Measurements from ENCODE around the gene DOCK2.

The DOCK2 gene

DNA sequence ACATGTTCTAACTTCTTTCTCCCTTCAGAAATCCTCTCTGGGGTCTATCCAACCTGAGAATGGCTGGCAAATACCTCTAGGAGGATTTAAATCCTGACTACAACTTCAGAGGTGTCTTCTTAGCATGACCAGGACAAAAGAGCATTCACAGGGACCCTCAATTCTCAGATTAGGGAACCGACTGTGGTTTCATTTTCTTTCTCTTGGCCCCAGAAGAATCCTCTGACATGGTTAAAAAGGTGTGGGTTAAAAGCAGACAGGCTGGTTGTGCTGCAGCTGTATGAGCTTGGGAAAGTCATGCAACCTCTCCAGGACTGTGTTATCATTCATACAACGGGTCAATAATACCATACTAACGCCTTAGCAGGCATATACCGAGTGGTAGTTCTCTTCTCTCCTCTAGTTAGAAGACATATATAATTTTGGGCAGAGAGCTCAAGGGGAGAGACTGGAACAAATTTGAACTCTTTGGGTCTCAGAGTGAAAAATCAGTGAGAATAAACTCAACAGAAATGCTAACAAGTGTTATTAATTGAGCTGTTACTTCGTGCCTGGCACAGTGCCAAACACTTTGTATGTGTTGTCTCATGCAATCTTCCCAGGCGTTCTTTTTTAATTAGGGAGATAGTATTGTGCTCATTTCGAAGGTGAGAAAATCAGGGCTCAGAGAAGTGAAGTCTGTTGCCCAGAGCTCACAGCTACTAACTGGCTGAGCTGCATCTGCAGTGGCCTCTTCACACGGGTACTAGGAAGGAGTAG is 308.0 kb downstream of the DOCK2 start:
- peak in 1 of 4 experiments; percentile 28 for DNase-seq

DNA sequence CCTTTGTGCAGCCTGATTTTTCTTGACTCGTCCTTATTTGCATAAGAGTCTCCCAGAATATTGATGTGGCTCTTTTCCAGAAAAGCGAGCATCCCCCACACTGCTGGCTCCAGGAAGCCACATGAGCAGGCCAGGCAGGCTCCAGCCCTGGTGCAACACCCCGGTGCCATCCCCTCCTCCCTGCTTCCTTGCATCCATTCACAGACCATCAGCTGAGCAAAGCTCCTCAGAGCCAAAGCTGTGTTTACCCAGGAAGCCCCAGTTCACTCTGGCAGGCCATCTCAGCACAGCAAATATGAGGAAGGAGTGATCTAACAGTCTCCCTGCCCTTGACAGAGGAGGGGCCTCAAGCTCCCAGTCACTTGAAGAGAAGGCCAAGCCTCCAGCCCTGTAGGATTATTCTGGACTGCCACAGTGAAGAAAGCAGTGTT is 308.8 kb downstream of the DOCK2 start:
- DNase-seq: peak; percentile 30 to 56 (median 46)

DNA sequence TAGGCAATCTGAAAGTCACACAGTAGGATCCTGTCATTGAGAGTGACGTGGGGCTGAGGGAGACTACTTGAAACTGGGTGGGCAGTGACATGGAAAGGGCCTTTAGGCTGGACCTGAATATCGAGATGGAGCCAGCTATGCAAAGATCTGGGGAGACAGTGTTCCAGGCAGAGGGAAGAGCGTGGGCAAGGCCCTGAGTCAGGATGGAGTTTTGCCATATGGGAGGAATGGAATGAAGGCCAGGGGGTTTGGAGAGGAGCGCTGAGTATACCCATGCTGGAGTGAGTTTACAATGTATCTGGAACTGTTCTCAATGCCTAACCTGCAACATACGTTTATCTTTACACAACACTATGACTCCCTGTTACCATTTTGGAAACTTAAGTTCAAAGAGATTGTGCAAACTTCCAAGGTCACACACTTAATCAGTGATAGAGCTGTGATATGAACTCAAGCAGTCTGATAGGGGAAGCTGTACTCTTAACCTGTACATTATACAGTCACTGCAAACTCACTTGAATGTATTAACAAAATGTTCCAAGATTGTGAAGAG is 309.7 kb downstream of the DOCK2 start:
- DNase-seq: no peak

DNA sequence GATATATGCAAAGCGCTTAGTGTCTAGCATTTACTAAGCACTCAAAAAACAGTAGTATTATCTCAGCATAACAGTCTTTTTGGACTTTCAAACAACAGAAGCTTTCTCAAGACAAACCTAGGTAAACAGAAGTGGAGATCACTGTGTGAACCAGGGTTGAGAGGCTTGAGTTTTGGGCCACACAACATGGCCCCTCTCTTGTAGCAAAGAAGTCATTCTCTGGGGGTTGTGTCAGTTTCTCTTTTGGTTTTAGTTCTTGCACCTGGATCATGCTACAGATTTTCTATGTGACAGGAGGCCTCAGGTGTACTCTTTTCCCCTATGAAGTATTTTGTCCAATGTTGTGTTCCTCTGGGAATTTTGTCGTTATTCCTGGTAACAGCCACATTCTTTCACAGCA is 313.3 kb downstream of the DOCK2 start:
- no peak for DNase-seq

DNA sequence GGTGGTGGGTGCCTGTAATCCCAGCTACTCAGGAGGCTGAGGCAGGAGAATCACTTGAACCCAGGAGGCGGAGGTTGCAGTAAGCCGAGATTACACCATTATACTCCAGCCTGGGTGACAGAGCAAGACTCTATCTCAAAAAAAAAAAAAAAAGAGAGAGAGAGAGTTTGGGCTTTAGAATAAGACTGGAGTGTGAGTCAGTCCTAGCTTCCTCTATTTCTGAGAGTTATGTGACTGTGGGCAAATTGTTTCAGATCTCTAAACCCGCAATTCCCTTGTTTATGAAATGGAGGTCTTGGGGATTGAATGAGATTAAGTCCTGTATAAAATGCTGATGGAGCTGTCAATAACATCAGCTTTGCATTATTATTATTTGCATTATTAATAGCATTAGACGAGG is 316.1 kb downstream of the DOCK2 start:
- peak; percentile 39 to 81 (median 60) for DNase-seq

DNA sequence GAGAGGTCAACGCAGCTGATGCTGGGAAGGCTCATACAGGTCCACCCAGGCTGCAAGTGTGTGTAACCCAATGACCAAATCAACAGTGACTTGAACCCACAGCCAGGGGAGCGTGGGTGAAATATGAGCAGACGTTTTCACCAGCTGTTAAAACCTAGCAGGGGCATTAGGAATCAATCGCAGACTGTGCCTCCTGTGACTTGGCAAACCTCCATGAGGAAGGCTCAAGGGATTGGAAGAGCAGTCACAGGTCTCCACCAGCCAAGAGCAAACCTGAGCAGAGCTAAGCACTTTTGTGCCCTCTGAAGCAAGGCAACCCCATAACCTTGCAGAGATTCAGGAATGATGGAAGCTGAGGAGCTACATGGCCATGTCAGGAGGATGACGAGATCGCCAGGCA is 317.7 kb downstream of the DOCK2 start:
- DNase-seq: no peak

DNA sequence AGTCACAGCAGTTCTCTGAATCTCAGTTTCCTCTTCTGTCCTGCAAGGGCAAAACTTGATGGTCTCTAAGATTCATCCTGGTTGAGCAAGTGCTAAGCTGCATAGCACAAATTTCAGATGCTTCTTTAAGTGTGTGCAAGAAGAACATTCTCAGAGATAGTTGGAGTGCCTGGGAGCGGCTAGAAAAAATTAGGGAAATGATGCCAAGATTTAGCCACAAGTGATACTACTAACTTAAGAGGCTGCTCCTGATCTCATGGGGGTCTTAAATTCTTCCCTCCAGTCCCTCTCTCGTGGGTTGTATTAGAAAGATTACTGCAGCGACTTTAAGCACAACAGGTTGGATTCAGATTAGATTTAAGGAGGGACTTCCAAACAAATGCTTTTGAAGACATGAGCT is 319.1 kb downstream of the DOCK2 start:
- DNase-seq: no peak

DNA sequence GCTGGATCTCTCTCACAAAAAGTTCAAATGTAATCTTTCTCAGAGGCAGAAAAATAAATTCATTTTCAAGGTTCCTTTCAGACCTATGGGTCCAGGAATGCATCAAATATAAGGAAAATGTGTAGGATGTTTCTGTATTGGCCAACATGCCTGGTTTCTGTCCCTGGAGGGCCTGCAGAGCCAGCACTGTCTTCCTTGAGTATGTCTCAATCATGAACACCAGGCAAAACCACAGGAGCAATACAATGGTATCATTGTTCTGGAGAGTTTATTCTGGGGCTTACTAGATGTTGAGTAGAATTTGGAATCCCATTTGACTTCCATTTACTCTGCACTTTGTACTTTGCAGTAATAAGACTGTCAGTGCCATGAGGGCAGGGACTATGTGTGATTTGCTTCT is 319.7 kb downstream of the DOCK2 start:
- no peak for DNase-seq

DNA sequence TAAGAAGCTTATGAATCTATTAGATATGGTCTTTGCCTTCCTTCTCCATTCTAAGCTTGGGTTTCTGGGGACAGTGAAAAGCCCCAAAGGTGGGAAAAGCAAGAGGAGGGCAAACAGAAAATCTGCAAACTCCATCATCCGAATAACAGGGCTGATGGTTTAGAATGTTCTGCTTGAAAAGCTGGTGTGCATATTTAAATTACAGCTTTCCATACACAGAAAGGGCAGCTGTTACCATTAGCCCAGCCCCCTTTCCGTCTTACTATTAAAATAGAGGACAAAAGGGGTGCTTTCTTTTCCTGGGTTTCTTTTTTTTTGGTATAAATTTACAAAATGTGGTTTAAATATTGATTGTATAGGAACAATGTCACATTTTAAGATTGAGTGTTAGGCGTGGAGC is 321.2 kb downstream of the DOCK2 start:
- no peak for DNase-seq

DNA sequence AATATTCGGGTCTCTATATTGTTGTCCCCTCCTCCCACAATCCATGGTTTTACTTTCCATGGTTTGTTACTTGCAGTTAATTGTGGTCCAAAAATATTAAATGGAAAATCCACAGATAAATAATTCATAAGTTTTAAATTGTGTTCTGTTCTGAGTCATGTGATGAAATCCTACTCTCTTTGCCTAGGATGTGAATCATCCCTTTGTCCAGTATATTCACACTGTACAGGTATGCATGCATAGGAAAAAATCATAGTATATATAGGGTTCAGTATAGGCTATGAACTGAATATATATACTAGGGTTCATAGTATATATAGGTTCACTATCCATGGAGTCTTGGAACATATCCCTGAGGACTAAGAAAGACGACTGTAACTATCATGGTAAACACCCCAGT is 323.6 kb downstream of the DOCK2 start:
- DNase-seq: no peak

DNA sequence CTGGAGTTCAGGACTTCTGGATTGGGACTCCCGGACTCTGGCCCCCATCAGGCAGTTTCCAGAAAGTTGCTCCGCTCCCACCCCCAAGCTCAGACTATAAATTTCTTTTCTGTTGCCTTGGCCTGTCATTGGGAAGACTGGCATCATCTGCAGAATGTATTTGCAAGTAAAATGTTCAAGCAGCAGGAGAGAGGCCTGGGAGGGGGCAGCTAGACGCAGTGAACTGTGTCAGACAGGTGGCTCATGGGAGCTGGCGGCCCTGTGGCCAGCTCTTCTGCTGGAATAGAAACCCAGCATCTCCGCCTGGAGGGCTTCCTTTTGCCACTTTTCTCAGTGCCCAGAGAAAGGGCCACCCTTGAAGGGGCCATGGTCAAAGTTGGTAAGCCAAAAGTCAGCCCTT is 327.2 kb downstream of the DOCK2 start:
- no peak for DNase-seq

DNA sequence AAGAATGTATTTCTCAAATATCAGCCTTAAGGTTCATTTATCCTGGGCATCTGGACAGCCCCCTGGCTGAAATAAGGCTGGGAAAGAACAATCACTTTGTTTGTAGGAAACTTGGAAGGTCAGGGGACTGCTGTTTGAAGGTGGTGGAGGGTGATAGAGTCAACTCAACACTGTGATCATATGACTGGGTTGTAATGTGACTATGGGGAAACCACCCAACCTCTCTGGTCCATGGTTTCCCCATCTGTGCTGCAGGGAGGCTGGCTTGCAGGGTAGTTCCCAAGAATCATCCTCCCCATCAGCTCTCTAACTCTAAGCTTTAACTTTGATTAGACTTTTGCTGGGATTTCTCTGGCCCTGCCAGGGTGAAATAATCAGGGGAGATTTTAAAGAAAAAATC is 333.3 kb downstream of the DOCK2 start:
- DNase-seq: peak in 3 of 4 experiments; percentile 11 to 34 (median 23)

DNA sequence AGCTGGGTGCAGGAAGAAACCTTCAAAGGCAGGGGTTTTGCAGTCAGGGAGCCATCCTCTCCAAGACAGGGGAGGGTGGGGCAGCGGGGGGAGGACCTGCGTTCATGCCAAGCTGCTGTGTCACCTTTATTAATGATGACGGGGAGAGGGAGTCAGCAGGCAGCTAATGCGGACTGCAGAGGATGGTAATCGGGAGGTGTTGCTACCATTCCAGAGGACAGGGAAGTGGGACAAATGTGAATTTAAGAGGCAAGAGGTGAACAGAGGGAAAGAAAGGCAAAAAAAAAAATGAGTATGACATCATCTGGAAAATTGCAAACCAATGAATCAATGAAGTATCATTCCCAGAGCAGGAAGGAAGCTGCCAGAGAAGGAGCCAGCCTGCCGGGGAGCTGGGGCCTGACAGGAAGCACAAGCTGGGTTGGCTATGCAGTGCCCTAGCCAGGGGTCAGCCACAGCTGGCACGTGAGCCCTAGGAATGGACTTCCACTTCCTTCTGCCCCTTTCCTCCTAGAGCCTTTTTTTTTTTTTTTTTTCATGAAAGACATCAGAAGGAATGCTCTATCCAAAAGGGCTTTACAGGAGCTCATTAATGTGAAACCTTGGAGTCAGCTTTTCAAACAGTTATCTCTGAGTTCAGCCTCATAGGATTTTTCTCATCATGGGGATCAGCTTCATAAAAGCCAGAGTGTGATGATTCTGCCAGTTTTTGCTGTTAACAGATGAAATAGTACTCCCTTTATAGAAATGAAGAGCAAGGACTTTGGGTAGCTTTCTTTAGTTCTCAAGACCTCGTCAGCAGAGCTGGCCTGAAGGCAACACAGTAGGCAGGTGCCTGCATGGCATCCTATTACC is 334.1 kb downstream of the DOCK2 start:
- DNase-seq: peak; percentile 66 to 77 (median 72)

DNA sequence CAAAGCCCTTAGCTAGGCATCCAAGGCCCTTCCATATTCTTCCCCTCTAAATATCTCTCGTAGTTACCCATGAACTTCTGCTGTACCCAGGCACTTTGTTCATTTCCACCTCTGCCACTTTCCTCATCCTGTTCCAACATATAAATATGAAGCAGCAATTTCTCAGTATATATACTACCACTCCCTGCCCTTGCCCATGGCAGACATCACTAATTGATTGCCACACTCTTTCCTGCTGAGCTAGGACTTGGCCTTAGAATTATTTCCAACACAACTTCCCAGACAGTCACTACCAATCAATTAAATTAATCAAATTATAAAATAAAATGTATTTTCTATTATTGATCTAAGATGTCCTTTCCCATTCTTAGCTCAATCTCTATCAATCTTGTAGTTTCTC is 334.7 kb downstream of the DOCK2 start:
- no peak for DNase-seq

DNA sequence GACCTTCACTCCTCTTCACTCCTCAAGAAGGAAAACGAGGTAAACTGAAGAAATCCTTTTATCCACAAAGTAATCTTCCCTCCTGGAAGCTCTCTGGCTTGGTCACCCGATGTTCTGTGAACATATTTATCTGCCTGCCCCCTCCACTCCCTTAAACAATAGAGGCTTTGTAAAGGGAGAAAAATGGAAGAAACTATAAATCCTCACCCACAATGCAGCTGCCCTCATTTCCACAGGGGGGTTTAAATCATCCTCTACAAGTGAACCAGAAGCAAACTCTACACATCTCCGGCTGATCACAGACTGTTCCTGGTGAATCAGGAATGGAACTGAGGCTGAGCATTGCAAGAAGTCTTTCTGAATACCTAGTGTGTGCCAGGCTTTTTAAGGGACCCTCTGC is 336.0 kb downstream of the DOCK2 start:
- DNase-seq: no peak

DNA sequence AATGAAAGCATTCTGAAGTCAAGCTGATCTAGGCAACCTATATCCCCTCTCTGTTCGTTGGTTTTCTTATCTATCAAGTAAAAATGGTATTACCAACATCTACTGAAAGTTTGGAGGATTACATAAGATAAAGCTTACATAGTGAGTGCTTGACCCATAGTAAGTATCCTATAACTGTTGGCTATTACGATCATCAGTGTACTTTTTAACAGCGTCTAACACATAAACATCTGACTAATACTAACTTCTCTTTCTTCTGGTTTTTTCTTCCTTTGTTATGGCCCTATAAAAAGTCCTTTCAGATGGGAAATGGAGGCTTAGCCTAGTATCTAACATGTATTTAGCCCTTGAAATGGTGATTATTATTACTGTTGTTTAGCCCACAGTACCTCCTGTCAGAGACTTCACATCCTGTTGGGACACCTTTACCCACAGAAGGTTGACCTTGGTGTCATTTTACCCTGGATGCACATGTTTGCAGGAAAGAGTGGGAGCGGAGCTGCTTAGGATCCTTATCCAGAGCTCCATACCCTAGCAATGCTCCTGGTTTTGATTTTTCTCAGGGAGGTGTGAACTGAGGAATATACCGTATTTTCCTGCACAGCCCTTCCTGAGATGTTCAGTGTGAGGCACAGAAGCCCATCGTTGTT is 337.2 kb downstream of the DOCK2 start:
- no peak for DNase-seq

DNA sequence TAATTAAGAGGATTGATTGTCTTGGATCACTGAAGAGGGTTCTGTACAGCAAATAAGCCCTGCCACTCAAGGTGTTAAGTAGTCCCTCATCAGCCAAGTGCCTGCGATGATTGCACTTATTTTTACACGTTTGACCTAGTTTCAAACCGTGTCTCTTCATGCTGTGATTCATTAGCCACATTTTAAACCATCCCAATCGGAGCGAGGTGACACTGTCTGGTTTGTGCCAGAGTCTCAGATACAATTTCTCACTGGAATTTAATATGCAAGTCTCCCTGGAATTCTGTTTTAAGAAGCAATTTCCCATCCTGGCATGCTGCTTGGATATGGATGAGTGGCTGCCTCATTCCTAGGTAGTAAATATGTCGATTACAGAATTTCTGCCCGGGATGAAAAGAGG is 341.6 kb downstream of the DOCK2 start:
- DNase-seq: no peak

DNA sequence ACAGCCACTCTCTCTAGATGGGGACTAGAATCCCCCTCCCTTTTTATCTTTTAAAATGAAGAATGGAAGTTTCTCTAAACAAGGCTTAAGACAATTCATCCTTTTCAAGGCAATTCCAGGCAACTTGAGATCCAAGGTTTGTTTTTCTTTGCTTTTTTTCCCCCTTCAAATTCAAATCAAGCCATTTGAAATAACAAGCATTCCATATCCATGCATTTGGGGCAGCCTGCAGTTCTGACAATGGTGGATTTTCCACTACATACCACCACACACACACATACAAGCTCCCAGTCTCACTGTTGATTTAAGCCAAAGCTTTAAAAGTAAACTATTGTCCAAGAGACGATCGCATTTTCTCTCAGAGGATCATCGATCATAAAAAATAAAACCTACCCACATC is 342.8 kb downstream of the DOCK2 start:
- DNase-seq: no peak

DNA sequence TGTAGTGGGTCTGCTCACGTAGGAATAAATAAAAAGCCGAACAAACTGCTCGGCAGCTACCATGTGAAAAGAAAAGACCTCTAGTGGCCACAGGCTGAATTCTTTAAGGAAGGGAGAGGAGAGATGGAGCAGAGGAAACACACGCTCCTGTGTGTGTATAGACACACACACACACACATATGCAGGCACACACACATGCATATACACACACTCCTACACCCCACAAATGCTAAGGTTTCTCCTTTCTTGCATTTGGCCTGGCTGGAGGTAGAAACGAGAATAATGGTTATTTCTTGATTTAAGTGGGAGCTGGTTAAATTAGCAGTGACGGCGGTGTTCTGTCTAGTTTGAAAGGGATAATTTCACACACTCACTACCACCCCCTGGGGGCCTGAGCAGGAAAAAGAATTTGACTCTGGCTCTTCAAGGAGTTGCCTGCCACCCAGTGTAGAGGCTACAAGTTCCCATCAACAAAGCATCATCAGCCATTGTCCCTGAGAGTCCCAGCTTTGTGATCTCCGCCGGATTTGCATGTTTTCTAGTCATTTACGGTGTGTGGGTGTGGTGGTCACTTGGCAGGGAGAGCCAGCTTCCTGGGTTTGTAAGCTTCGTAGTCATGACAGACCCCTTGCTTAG is 343.5 kb downstream of the DOCK2 start, which contains the start of gene INSYN2B:
Gene INSYN2B, minus strand, starts transcription at position 78 of the 636 bp plus-strand sequence. CDS start 96,597 bp downstream, outside the sequence.
- peak; percentile 59 to 63 (median 59) for DNase-seq

DNA sequence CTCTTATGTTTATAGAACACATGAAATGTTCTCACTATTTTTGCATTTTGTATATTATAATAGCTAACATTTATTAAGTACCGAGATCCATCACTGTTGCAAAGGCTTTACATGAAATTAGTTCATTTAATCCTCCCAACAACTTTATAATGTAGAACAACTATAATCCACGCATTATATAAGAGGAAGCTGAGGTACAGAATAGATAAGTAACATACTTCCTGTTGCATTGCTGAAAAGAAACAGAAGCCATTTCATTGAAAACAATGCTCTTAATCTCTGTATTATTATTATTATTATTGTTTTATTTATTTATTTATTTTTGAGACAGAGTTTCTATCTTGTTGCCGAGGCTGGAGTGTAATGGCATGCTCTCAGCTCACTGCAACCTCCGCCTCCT is 351.1 kb downstream of the DOCK2 start:
- DNase-seq: no peak

DNA sequence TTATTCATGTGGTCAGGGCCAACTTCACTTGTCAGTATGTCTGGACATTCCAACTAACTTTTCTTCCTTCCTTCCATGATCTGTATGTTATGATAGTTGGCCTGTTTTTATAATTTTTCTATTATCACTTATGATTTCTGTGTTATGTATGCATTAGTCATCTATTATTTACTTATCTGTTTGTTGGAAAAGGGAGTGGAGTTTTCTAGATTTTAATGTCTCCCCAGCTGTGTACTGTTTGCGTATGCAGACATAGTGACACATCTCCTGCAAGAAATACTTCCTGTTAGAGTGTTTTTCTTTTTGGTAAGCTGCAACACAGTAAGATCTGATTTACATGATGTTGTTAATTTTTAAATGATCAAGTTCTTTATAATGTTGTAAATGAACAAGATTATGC is 351.9 kb downstream of the DOCK2 start:
- DNase-seq: no peak

DNA sequence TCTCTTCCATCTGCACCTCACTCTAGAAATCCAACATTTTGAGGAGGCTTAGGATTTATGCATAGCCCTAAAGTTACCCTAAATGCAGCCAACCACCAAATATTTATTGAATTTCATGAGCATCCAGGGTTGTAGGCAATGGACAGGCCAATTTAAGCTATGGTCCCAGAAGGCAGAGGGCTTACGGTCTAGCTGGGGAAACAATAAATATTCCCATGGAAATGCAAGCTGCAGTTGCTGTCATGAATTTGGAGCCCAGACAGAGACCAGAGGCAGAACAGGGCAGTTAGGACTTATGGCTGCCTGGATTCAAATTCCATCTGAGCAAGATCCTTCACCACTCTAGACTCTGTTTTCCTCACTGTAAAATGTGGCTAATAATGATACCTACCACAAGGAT is 352.3 kb downstream of the DOCK2 start:
- no peak for DNase-seq

All from suppressor macrophage (primary cell).